Effector memory CD8-positive, alpha-beta T cell (primary cell): ENCODE results near the gene ERGIC3.

Source experiments
- ATAC-seq: fragments of 150-1000 bp; cut with Tn5 transposase; replicated peaks from 2 replicates; pipeline ENCODE4 v1.10.0; 2021; ENCODE audit warnings: mild to moderate bottlenecking, moderate library complexity
- DNase-seq, 3 experiments: peaks; one replicate each; pipeline ENCODE4 v3.0.0; 2021
- H3K27ac Mint-ChIP-seq, 2 donors: one replicate each; pipeline ENCODE4 v1.8.0; 2022; ENCODE audit warnings: mild to moderate bottlenecking in 2 of 2, mixed read lengths in 2 of 2, moderate library complexity in 2 of 2
- H3K27me3 Mint-ChIP-seq, 2 donors: one replicate each; pipeline ENCODE4 v1.8.0; 2022; ENCODE audit warnings: mixed read lengths in 2 of 2
- H3K36me3 Mint-ChIP-seq: one replicate; pipeline ENCODE4 v1.8.0; 2022; ENCODE audit warnings: mild to moderate bottlenecking, moderate library complexity, mixed read lengths; ENCODE audit not compliant: insufficient read depth
- H3K4me1 Mint-ChIP-seq, 2 donors: one replicate each; pipeline ENCODE4 v1.8.0; 2022; ENCODE audit warnings: low read depth in 2 of 2, mixed read lengths in 2 of 2
- H3K4me3 Mint-ChIP-seq, 2 donors: one replicate each; pipeline ENCODE4 v1.8.0; 2022; ENCODE audit warnings: mild to moderate bottlenecking in 2 of 2, mixed read lengths in 2 of 2, moderate library complexity in 2 of 2
- H3K9me3 Mint-ChIP-seq, 2 donors: one replicate each; pipeline ENCODE4 v1.8.0; 2022; ENCODE audit warnings: mixed read lengths in 2 of 2
- total RNA-seq, 9 experiments: gene quantifications; one replicate each; lab custom pipeline; 2026; lab: John Stamatoyannopoulos, UW

Gene ERGIC3
- 79.8 to 120 (median 94.9) reads per million in 9 experiments for total RNA-seq

GRCh38 chr20:35541783-35542662 is at the start of gene ERGIC3:
Gene ERGIC3 (plus strand): TSS chr20:35542078. CDS start chr20:35542098, 20 bp downstream.
- no peaks in the 10 kb centered on the region for H3K27me3 Mint-ChIP-seq
- peaks cover 6% of the 10 kb centered on the region for H3K36me3 Mint-ChIP-seq
- peak; percentile 97 for ATAC-seq
- H3K9me3 Mint-ChIP-seq, result no peaks in the 10 kb centered on the region
- peak within 1 kb of the TSS; percentile 86 to 92 for H3K4me3 Mint-ChIP-seq
- DNase-seq, result peak; percentile 96 to 97 (median 96)
- peaks cover 11 to 13% of the 10 kb centered on the region in 2 donors for H3K4me1 Mint-ChIP-seq
- H3K27ac Mint-ChIP-seq, result peak within 1 kb of the TSS; percentile 86 to 92

GRCh38 chr20:35492352-35492751 is 49.5 kb upstream of the ERGIC3 start:
- H3K36me3 Mint-ChIP-seq, result peaks cover 44% of the 10 kb centered on the region
- no peaks in the 10 kb centered on the region for H3K9me3 Mint-ChIP-seq
- DNase-seq (no peak), ATAC-seq (no peak)
- peak overlapping the region; percentile 99 for H3K27ac Mint-ChIP-seq
- peak overlapping the region; percentile 99 to 100 for H3K4me3 Mint-ChIP-seq
- no peaks in the 10 kb centered on the region for H3K27me3 Mint-ChIP-seq
- peaks cover 51 to 61% of the 10 kb centered on the region in 2 donors for H3K4me1 Mint-ChIP-seq

GRCh38 chr20:35496481-35496880 is 45.4 kb upstream of the ERGIC3 start:
- no peak for DNase-seq
- no peaks in the 10 kb centered on the region for H3K27me3 Mint-ChIP-seq
- H3K4me1 Mint-ChIP-seq, result peaks cover 28 to 39% of the 10 kb centered on the region in 2 donors
- ATAC-seq, result no peak
- H3K36me3 Mint-ChIP-seq, result peaks cover 78% of the 10 kb centered on the region
- H3K27ac Mint-ChIP-seq, result peak overlapping the region in 1 of 2 donors; percentile 75
- H3K4me3 Mint-ChIP-seq, result no peak overlapping the region
- H3K9me3 Mint-ChIP-seq, result no peaks in the 10 kb centered on the region

- Mint-ChIP-seq H3K36me3 (peaks cover 86% of the 10 kb centered on the region), H3K9me3 (no peaks in the 10 kb centered on the region), H3K4me3 (no peak overlapping the region), H3K27me3 (no peaks in the 10 kb centered on the region), H3K4me1 (peaks cover 23 to 36% of the 10 kb centered on the region in 2 donors), H3K27ac (peak overlapping the region in 1 of 2 donors; percentile 75)
- no peak for DNase-seq
- ATAC-seq, result no peak
Observed at GRCh38 chr20:35497320-35497719, 44.6 kb upstream of the ERGIC3 start.

GRCh38 chr20:35497780-35498189 is 44.1 kb upstream of the ERGIC3 start:
- H3K27me3 Mint-ChIP-seq, result no peaks in the 10 kb centered on the region
- H3K4me3 Mint-ChIP-seq, result no peak overlapping the region
- H3K9me3 Mint-ChIP-seq, result no peaks in the 10 kb centered on the region
- peak overlapping the region in 1 of 2 donors; percentile 75 for H3K27ac Mint-ChIP-seq
- DNase-seq (no peak), ATAC-seq (no peak)
- peaks cover 22 to 32% of the 10 kb centered on the region in 2 donors for H3K4me1 Mint-ChIP-seq
- peaks cover 85% of the 10 kb centered on the region for H3K36me3 Mint-ChIP-seq

GRCh38 chr20:35499271-35499670 is 42.6 kb upstream of the ERGIC3 start:
- peaks cover 94% of the 10 kb centered on the region for H3K36me3 Mint-ChIP-seq
- no peak overlapping the region for H3K4me3 Mint-ChIP-seq
- peak overlapping the region in 1 of 2 donors; percentile 4 for H3K27ac Mint-ChIP-seq
- H3K4me1 Mint-ChIP-seq, result peaks cover 32 to 33% of the 10 kb centered on the region in 2 donors
- no peaks in the 10 kb centered on the region for H3K27me3 Mint-ChIP-seq
- no peak for DNase-seq
- no peaks in the 10 kb centered on the region for H3K9me3 Mint-ChIP-seq
- no peak for ATAC-seq

GRCh38 chr20:35502352-35502751 is 39.5 kb upstream of the ERGIC3 start:
- DNase-seq, result no peak
- H3K4me3 Mint-ChIP-seq, result no peak overlapping the region
- peak; percentile 14 for ATAC-seq
- H3K36me3 Mint-ChIP-seq, result peaks cover 82% of the 10 kb centered on the region
- H3K27me3 Mint-ChIP-seq, result no peaks in the 10 kb centered on the region
- no peaks in the 10 kb centered on the region for H3K9me3 Mint-ChIP-seq
- H3K27ac Mint-ChIP-seq, result peak overlapping the region; percentile 76 to 85
- H3K4me1 Mint-ChIP-seq, result peaks cover 41 to 48% of the 10 kb centered on the region in 2 donors

GRCh38 chr20:35503281-35503680 is 38.6 kb upstream of the ERGIC3 start:
- H3K27ac Mint-ChIP-seq, result peak overlapping the region; percentile 76 to 85
- H3K27me3 Mint-ChIP-seq, result no peaks in the 10 kb centered on the region
- no peaks in the 10 kb centered on the region for H3K9me3 Mint-ChIP-seq
- H3K4me1 Mint-ChIP-seq, result peaks cover 41 to 50% of the 10 kb centered on the region in 2 donors
- H3K36me3 Mint-ChIP-seq, result peaks cover 82% of the 10 kb centered on the region
- H3K4me3 Mint-ChIP-seq, result no peak overlapping the region
- no peak for ATAC-seq
- no peak for DNase-seq

- peak overlapping the region; percentile 76 to 85 for H3K27ac Mint-ChIP-seq
- DNase-seq, result no peak
- H3K4me1 Mint-ChIP-seq, result peaks cover 41 to 50% of the 10 kb centered on the region in 2 donors
- peaks cover 77% of the 10 kb centered on the region for H3K36me3 Mint-ChIP-seq
- no peaks in the 10 kb centered on the region for H3K27me3 Mint-ChIP-seq
- H3K4me3 Mint-ChIP-seq, result no peak overlapping the region
- H3K9me3 Mint-ChIP-seq, result no peaks in the 10 kb centered on the region
- no peak for ATAC-seq
Observed at GRCh38 chr20:35503841-35504561, 37.9 kb upstream of the ERGIC3 start.

GRCh38 chr20:35504751-35505150 is 37.1 kb upstream of the ERGIC3 start:
- ATAC-seq, result no peak
- H3K9me3 Mint-ChIP-seq, result no peaks in the 10 kb centered on the region
- H3K4me1 Mint-ChIP-seq, result peaks cover 38 to 45% of the 10 kb centered on the region in 2 donors
- no peak overlapping the region for H3K4me3 Mint-ChIP-seq
- peaks cover 69% of the 10 kb centered on the region for H3K36me3 Mint-ChIP-seq
- no peaks in the 10 kb centered on the region for H3K27me3 Mint-ChIP-seq
- H3K27ac Mint-ChIP-seq, result peak overlapping the region in 1 of 2 donors; percentile 76
- no peak for DNase-seq

GRCh38 chr20:35506179-35506578 is 35.7 kb upstream of the ERGIC3 start:
- peaks cover 64% of the 10 kb centered on the region for H3K36me3 Mint-ChIP-seq
- H3K27me3 Mint-ChIP-seq, result no peaks in the 10 kb centered on the region
- peak overlapping the region; percentile 76 to 89 for H3K27ac Mint-ChIP-seq
- ATAC-seq (no peak), DNase-seq (no peak)
- no peaks in the 10 kb centered on the region for H3K9me3 Mint-ChIP-seq
- peak overlapping the region in 1 of 2 donors; percentile 39 for H3K4me3 Mint-ChIP-seq
- peaks cover 38 to 44% of the 10 kb centered on the region in 2 donors for H3K4me1 Mint-ChIP-seq

- no peak for ATAC-seq
Observed at GRCh38 chr20:35506872-35507638, 34.8 kb upstream of the ERGIC3 start.

More at GRCh38 chr20:35506872-35507638, 34.8 kb upstream of the ERGIC3 start:
- H3K9me3 Mint-ChIP-seq, result no peaks in the 10 kb centered on the region
- H3K4me1 Mint-ChIP-seq, result peaks cover 38 to 42% of the 10 kb centered on the region in 2 donors
- no peak for DNase-seq
- no peak overlapping the region for H3K4me3 Mint-ChIP-seq
- peaks cover 64% of the 10 kb centered on the region for H3K36me3 Mint-ChIP-seq
- H3K27me3 Mint-ChIP-seq, result no peaks in the 10 kb centered on the region
- H3K27ac Mint-ChIP-seq, result peak overlapping the region; percentile 76 to 89
